NCI-H446 (cell line): Measurements from ENCODE around the gene SELENOM.
"Not testable (repeated sequence)": the region's sequence is repeated elsewhere in the genome, so short reads cannot be mapped to it uniquely, and the experiment has no call there.

Experiments used
- DNase-seq, 2 experiments: peaks; one replicate each; lab custom pipeline; 2025; lab: John Stamatoyannopoulos, UW

Gene SELENOM

GRCh38 chr22:31075961-31076360 lies 31.4 kb downstream of the SELENOM start:
- DNase-seq, result no peak

- not testable (repeated sequence) for DNase-seq
Measured at GRCh38 chr22:31073545-31074145, 33.7 kb downstream of the SELENOM start.

GRCh38 chr22:31073125-31073524 lies 34.2 kb downstream of the SELENOM start:
- not testable (repeated sequence) for DNase-seq

GRCh38 chr22:31069691-31070314 lies 37.6 kb downstream of the SELENOM start:
- DNase-seq, result not testable (repeated sequence)

- DNase-seq, result no peak
Measured at GRCh38 chr22:31068970-31069369, 38.4 kb downstream of the SELENOM start.

GRCh38 chr22:31064369-31064768 lies 43.0 kb downstream of the SELENOM start:
- no peak for DNase-seq

- DNase-seq, result no peak
Measured at GRCh38 chr22:31062566-31063230, 44.7 kb downstream of the SELENOM start.

- not testable (repeated sequence) for DNase-seq
Measured at GRCh38 chr22:31059663-31060062, 47.7 kb downstream of the SELENOM start.

- no peak for DNase-seq
Measured at GRCh38 chr22:31056986-31057599, 50.3 kb downstream of the SELENOM start.

GRCh38 chr22:31055635-31056159 lies 51.7 kb downstream of the SELENOM start:
- DNase-seq, result peak; percentile 80 to 85

GRCh38 chr22:31055117-31055634 lies 52.2 kb downstream of the SELENOM start:
- no peak for DNase-seq
